NCI-H1417 treated with DMSO at 0.1 percent for 48 hours (cell line): ENCODE results near the gene PHC3.
"Not testable (repeated sequence)": the region's sequence is repeated elsewhere in the genome, so short reads cannot be mapped to it uniquely, and the experiment has no call there.

ENCODE experiments used
- DNase-seq: peaks from one replicate; lab custom pipeline; 2025; lab: John Stamatoyannopoulos, UW

Gene PHC3, protein sequence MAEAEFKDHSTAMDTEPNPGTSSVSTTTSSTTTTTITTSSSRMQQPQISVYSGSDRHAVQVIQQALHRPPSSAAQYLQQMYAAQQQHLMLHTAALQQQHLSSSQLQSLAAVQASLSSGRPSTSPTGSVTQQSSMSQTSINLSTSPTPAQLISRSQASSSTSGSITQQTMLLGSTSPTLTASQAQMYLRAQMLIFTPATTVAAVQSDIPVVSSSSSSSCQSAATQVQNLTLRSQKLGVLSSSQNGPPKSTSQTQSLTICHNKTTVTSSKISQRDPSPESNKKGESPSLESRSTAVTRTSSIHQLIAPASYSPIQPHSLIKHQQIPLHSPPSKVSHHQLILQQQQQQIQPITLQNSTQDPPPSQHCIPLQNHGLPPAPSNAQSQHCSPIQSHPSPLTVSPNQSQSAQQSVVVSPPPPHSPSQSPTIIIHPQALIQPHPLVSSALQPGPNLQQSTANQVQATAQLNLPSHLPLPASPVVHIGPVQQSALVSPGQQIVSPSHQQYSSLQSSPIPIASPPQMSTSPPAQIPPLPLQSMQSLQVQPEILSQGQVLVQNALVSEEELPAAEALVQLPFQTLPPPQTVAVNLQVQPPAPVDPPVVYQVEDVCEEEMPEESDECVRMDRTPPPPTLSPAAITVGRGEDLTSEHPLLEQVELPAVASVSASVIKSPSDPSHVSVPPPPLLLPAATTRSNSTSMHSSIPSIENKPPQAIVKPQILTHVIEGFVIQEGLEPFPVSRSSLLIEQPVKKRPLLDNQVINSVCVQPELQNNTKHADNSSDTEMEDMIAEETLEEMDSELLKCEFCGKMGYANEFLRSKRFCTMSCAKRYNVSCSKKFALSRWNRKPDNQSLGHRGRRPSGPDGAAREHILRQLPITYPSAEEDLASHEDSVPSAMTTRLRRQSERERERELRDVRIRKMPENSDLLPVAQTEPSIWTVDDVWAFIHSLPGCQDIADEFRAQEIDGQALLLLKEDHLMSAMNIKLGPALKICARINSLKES

DNA sequence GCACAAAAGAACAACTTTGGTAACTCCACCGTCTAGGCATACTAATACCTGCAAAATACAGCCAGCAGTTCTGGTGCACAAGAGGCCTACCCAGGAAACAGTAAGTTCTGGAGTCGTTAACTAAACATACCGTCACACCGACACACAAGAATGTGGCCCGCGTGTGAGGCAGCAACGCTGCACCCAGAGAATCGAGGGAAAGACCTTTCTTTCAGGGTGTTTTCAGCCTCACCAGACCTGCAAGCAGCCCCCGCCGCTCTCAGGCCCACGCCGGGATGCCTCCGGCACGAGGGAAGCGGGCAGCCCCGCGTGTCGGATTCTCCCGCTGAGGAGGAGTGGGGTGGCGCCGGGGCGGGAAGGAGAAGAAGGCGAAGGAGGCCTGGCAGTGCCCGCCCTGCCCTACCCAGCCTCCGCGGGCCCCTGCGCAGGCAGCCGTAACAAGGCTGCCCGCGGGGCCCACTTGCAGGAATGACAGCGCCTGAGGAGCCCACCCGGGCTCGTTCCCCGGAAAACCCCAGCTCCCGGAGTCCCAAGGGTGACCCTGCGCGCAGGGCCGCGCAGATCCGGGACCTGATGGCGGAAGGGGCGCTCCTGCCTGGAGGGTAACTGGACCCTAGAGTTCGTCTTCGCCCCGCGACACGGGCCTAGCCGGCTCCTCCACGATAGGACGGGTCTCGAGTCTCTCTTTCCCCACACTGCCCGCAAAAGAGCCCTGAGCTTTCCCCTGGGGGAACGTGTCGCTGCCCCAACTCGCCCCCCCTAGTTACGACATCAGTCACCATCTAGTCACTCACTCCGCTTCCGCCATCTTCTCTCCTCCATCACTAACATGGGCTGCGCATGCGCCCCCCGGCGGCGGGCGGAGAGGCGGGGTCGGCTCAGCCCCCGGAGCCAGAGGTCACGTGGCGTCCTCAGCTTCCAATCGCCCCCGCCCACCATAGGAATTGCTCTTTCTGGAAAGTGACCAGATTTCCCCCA is at the start of gene PHC3:
Gene PHC3, minus strand, starts transcription at position 826 of the 978 bp plus-strand sequence. Its CDS starts 18 bp downstream, at position 808.
- peak; percentile 80 for DNase-seq

DNA sequence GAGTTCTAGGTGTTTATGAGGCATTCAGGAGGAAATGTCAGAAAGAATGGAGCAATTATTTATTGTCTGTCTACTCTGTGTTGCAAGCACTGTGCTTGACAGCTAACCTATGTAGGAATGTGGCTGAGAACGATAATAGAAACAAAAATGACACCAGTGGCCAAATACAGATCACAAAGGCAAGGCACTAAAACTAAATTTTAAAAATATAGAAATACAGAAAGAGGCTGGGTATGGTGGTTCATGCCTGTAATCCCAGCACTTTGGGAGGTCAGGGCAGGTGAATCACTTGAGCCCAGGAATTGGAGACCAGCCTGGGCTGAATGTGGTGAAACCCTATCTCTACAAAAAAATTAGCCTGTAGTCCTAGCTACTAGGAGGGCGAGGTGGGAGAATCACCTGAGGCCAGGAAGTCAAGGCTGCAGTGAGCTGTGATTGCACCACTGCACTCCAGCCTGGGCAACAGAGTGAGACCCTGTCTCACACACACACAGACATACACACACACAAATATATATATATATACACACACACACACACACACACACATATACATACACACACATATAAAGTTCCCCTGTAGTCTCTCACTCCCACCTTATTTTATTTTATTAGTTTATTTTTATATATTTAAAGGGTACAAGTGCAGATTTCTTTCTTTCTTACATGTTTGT is 46.7 kb upstream of the PHC3 start:
- no peak for DNase-seq

DNA sequence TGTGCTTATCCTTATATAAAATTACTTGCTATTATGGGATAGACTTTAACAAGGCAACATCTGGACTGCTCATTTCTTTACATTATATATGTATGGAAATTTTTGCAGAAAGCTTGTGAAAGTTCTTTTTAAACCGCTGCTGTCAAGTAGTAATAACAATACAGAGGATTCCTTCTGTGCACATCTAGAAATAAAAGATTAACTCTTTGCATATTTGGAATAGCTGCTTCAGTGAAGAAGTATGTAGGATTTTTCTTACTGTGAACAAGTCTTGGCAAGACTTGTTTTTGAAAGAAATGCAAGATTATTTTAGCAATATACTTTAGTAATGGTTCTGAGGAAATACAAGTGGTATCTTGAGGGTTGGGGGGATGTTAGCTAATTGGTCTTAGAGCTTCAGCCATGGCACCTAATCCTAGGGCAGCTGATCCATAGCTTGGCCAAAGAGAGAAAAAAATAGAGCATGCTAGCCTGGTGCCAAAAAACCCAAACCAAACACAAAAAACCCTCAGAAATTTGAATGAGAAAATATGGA is 45.0 kb upstream of the PHC3 start:
- no peak for DNase-seq

DNA sequence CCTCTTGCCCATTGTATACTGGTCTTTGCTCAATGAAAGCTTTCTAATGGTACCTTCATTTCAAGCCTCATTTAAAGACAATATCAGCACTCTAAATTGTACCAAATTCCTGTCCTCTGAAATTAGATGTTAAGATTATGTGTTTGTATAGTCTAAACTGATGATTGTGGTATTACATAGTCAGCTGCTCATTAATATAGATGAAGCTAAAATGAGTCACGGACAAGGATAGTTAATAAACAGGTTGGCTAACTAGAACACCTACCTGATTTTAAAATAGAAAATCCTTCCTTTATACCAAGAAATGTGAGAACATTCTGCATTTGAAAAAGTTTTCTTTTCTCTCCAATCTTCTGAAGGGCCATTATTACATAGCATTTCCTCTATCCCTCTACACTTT is 43.6 kb upstream of the PHC3 start:
- no peak for DNase-seq

DNA sequence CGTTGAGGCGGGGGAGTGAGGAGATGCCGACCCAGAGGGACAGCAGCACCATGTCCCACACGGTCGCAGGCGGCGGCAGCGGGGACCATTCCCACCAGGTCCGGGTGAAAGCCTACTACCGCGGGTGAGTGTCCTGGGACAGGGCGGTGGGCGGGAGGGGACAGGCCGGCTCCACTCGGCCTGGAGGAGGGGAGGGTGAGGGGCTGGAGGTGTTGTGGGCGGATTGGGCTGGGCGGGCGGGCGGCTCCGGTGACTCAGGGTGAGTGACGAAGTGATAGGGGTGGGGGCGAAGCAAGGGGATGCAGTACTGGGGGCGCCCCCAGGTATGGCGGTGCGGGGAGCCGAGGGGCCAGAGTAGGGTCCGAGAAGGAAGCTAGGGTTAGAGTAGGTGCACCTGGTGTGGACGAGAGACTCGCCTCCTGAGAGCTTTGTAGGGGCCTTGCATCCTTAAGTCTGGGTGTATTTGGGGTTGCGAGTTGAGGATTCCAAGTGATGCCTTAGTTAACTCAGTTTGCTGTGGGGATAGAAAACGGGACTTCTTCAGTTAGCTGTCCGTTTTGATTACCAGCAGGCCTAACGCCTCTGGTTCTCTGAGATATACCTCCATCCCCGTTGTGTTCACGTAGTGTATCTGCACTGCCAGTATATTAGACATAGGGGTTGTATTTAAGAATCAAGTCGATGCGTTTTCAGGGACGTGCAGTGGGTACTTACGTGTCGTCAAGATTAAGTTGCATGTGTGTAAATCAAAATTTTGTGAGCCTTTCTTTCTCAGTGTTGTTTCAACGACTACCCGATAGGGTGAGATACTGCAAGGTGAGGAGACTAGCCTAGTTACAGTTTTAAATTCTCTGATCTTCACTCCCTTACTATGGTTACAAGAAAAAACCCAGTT is 41.4 kb upstream of the PHC3 start:
- no peak for DNase-seq

DNA sequence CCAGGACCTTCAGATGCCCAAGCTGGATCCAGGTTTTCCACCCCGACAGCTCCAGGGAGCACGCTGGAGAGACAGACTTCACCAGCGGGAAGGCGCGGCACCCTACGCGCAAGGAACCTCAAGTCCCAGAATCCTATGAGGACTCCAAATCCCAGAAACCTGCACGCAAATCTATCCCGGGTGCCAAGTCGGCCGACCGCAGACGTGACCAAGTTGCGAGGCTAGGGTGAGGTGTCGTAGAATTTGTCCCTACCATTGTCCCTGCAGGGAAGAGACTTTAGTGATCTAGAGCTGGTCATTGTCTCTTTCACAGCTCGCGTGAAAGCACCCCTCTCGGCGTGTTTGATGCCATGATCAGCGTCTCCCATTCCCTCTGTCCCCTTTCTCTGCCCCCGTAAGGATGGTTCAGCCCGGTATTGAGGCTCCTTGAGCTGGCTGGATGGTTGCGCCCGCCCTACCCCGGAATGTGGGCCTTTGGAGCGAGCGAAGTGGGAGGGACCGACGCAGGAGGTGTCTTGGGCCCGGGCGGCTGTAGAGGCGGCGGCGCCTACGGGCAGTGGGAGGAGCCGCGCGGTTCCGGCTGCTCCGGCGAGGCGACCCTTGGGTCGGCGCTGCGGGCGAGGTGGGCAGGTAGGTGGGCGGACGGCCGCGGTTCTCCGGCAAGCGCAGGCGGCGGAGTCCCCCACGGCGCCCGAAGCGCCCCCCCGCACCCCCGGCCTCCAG is 40.6 kb upstream of the PHC3 start, which contains the start of gene PRKCI:
Gene PRKCI, plus strand, starts transcription at position 501 of the 723 bp plus-strand sequence. CDS start 246 bp downstream, outside the sequence.
- peak; percentile 97 for DNase-seq

DNA sequence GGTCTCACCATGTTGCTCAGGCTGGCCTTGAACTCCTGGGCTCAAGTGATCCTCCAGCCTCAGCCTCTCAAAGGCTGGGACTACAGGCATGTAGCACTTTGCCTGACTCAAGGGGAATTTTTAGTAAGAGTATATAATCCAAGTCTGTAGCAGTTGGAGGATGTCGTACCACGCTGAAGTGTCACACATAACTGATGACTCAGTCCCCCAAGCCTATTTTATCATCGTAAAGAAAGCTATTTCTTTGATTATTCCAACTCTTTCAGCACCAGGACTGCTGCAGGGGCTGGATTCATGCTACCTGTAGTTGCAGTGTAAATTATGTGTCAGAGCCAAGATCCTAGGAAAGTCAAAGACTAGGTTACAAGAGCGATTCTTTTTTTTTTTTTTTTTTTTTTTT is 39.3 kb upstream of the PHC3 start:
- no peak for DNase-seq

DNA sequence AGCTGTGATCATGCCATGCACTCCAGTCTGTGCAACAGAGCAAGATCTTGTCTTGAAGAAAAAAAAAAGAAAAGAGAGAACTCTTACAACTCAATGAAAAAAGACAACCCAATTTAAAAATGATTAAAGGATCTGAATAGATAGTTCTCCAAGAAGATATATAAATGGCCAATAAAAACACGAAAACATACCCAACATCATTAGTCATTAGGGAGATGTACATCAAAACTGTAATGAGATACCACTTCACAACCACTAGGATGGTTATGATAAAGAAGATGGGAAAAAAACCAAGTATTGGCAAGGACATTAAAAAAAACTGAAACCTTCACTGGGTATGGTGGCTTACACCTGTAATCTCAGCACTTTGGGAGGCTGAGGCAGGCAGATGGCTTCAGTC is 38.3 kb upstream of the PHC3 start:
- DNase-seq: no peak

DNA sequence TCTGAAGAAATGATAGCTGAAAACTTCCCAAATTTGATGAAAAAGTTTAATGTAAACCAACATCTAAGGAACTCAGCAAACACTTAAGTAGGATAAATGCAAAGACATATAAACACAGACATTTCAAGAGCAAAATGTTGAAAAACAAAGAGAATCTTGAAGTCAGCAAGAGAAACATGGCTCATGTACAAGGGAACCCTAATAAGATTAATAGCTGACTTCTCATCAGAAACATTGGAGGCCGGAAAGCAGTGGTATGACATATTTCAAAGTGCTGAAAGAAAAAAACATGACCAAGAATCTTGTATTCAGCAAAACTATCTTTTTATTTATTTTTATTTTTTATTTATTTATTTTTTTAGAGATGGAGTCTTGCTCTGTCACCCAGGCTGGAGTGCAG is 30.1 kb upstream of the PHC3 start:
- DNase-seq: no peak

DNA sequence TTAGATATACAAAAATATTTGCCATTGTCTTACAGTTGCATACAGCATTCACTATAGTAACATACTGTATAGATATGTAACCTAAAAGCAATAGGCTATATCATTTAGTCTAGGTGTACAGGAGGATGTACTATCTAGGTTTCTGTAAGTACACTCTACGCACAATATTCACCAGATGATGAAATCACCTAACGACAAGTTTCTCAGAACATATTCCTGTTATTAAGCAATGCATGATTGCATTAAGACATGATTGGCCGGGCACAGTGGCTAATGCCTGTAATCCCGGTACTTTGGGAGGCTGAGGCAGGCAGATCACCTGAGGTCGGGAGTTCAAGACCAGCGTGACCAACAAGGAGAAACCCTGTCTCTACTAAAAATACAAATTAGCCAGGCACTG is 26.2 kb upstream of the PHC3 start:
- DNase-seq: no peak

DNA sequence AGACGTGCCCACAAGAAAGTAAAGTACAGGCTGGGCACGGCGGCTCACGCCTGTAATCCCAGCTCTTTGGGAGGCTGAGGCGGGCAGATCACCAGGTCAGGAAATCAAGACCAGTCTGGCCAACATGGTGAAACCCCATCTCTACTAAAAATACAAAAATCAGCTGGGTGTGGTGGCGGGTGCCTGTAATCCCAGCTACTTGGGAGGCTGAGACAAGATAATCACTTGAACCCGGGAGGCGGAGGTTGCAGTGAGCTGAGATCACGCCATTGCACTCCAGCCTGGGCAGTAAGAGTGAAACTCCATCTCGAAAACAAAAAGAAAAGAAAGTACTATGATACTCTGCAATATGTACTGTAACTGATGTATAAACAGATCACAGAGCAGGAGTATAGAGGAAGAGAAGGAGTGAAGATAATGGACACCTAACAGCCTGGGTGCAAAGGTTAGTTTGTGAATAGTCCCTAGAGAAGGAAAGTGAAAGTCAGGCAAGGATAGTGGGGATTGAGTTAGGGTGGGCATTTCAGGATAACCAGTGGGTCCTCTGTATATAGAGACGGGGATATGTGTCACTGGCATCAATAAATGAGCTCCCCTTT is 24.7 kb upstream of the PHC3 start:
- not testable (repeated sequence) for DNase-seq

DNA sequence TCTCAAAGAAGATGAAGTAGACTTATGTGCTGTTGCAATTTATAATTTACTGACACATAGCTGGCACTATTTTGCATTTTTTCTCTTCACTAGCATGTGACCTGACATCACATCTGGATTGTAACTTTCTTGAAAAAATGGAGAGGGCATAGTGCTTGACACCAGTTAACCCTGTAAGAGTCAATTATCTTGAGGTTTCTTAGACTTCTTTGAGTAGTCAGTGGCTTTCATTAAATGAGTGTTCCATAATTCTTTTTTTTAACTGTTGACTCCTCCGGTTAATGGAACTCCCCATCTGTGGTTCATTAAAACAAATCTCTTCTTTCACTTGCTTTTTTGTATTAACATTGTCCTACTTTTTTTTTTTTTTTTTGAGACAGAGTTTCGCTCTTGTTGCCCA is 23.8 kb upstream of the PHC3 start:
- DNase-seq: no peak

DNA sequence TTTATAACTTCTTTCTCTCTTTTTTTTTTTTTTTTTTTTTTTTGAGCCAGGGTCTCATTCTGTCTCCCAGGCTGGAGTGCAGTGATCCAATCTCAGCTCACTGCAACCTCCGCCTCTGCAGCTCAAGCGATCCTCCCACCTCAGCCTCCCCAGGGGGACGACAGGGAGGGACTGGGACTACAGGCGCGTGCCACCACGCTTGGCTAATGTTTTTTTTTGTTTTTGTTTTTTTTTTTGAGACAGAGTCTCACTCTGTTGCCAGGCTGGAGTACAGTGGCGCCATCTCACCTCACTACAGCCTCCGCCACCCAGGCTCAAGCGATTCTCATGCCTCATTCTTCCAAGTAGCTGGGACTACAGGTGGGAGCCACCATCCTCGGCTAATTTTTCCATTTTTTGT is 23.0 kb upstream of the PHC3 start:
- no peak for DNase-seq

DNA sequence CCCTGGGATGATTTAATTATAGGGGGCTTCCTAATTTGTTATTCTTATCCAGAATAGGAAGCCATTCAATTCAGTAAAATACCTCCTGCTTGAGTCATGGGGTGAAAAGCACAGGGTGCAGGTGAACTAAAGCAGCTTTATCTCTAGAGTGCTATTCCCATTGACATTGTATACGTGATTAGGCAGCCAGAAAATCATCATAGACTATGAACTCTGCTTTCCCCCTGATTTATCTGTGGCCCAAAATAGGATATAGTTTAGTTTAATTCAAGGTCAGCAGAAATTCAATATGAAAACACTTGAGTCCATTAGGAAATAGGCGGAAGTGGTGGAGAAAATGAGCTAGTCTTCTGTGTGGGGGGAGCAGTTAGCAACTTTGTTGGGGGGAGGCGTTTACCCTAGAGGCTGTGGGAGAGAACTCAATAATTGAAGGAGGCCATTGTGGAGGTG is 22.5 kb upstream of the PHC3 start:
- DNase-seq: no peak

DNA sequence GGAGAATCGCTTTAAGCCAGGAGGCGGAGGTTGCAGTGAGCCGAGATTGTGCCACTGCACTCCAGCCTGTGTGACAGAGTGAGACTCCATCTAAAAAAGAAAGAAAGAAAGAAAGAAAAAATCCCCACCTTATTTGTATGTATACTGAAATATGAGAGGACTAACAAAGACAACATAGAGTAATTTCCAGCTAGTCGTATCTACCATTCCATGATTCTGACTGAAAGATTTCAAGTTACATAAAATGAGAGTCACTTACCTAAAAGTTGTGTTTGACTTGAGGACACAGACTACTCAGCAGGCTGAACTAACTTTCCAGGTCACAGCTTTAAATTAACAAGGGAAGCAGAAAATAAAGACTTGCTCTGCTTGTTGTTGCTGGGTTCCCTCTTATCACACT is 21.9 kb upstream of the PHC3 start:
- DNase-seq: no peak

DNA sequence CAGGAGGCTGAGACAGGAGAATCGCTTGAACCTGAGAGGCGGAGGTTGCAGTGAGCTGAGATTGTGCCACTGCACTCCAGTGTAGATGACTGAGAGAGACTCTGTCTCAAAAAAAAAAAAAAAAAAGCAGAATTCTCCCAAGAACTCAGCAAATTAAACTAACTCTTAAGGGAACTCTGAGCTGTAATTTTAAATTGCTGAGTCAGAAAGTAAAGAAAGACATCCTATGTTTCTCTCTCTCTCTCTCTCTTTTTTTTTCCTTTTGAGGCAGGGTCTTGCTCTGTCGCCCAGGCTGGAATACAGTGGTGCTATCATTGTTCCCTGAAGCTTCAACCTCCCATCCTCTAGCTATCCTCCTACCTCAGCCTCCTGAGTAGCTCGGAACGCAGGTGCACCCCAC is 20.0 kb upstream of the PHC3 start:
- no peak for DNase-seq

DNA sequence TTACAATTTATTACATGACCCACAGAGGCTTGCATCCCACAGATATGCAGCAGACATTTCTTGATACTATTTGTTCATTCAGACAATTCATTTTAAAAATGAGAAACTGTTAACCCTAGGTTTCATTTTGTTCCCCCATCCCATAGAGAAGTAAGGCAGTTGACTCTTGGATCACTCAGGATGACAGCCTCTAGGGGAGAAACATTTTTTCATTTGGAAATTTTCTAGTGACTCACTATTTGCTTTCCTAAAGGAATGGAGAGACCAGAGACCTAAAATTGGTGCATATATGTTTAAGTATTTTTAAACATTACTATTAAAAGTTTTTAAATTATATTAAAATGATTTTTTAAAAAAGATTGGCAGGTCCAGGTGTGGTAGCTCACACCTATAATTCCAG is 19.5 kb upstream of the PHC3 start:
- DNase-seq: no peak

DNA sequence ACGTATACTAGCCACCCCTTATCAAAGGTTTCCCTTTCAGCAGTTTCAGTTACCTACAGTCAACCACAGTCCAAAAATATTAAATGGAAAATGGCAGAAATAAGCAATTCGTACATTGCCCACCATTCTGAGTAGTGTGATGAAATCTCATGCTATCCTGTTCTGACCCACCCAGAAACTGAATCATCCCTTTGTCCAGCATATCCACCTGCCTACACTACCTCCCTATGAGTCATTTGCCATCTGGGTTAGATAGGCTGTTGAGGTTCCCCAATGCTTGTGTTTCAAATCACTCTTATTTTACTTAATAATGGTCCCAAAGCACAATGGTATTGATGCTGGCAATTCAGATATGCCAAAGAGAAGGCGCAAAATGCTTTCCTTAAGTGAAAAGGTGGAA is 15.3 kb upstream of the PHC3 start:
- DNase-seq: no peak

DNA sequence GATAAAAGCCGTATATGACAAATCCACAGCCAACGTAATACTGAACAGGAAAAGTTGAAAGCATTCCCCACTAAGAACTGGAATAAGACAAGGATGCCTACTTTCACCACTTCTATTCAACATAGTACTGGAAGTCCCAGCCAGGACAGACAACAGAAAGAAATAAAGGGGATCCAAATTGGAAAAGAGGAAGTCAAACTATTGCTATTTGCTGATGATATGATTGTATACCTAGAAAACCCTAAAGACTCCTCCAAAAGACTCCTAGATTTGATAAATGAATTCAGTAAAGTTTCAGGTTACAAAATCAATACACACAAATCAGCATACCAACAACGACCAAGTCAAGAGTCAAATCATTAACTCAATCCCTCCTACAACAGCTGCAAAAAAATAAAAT is 14.2 kb upstream of the PHC3 start:
- DNase-seq: not testable (repeated sequence)
